ENCODE measurements around the gene TULP4. TPM values are rescaled to one million over a fixed set of nuclear protein-coding genes. Genes with fewer than 3 reads are reported as not detected.
"Not testable (repeated sequence)": the region's sequence is repeated elsewhere in the genome, so short reads cannot be mapped to it uniquely, and the experiment has no call there.

TULP4 gene
- total RNA-seq, 4 donors from 2014 or later = 129 to 170 (median 156) TPM

DNA sequence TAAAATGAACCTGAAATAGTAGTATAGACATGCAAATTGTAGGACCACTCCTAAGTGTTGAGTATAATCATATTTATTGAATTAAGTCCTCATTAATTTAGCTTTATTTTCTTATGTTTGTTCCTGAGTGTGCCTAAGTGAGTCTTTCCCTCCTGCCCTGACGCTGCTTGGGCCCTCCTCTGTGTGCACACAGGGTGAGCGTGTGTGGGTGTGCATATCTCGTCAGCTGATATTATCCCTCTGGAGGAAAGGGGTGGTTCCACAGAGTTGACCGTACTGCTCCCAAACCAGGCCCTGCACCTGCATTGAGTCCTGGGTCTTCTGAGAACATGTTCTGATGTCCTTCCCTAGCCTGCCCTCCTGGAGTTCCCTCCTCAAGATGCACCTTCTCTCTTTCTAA, 28.0 kb downstream of the TULP4 start:
- Histone ChIP-seq H3K27me3 (no peaks in the 10 kb centered on the region), H3K4me1 (peaks cover 0 to 14% (median 8%) of the 10 kb centered on the region in 4 donors), H3K4me3 (no peak overlapping the region), H3K9me3 (no peaks in the 10 kb centered on the region), H3K27ac (replicated peaks in 1 of 4) (no peak overlapping the region), H3K36me3 (no peaks in the 10 kb centered on the region)
- WGBS = 95% methylated on average over 4 of the region's 4 CpGs
- intact Hi-C loops (cut with DNase I) = no loop called here
- TF ChIP-seq POLR2A (IDR thresholded peaks at IDR 0.05; ENCODE audit: low read depth) (no peak), EP300 (IDR thresholded peaks at IDR 0.05) (no peak), POLR2AphosphoS5 (IDR thresholded peaks at IDR 0.05) (no peak)
- TF ChIP-seq, protein P1, sequence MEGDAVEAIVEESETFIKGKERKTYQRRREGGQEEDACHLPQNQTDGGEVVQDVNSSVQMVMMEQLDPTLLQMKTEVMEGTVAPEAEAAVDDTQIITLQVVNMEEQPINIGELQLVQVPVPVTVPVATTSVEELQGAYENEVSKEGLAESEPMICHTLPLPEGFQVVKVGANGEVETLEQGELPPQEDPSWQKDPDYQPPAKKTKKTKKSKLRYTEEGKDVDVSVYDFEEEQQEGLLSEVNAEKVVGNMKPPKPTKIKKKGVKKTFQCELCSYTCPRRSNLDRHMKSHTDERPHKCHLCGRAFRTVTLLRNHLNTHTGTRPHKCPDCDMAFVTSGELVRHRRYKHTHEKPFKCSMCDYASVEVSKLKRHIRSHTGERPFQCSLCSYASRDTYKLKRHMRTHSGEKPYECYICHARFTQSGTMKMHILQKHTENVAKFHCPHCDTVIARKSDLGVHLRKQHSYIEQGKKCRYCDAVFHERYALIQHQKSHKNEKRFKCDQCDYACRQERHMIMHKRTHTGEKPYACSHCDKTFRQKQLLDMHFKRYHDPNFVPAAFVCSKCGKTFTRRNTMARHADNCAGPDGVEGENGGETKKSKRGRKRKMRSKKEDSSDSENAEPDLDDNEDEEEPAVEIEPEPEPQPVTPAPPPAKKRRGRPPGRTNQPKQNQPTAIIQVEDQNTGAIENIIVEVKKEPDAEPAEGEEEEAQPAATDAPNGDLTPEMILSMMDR (IDR thresholded peaks at IDR 0.05) = no peak
- DNase-seq (ENCODE audit: extremely low spot score) = no peak

- no peak overlapping the region for H3K27ac ChIP-seq (replicated peaks in 1 of 4)
- intact Hi-C loops (cut with DNase I) = no loop called here
- H3K4me1 ChIP-seq = peaks cover 0 to 14% (median 8%) of the 10 kb centered on the region in 4 donors
- WGBS = 94% methylated on average over 4 of the region's 4 CpGs
- H3K36me3 ChIP-seq = no peaks in the 10 kb centered on the region
- no peaks in the 10 kb centered on the region for H3K27me3 ChIP-seq
- no peak overlapping the region for H3K4me3 ChIP-seq
- peak; percentile 17 for DNase-seq (ENCODE audit: extremely low spot score)
- TF ChIP-seq EP300 (IDR thresholded peaks at IDR 0.05) (no peak), POLR2AphosphoS5 (IDR thresholded peaks at IDR 0.05) (no peak), POLR2A (IDR thresholded peaks at IDR 0.05; ENCODE audit: low read depth) (no peak)
- TF ChIP-seq, protein P1 (IDR thresholded peaks at IDR 0.05) = no peak
- no peaks in the 10 kb centered on the region for H3K9me3 ChIP-seq
Observed at GRCh38 chr6:158344534-158344933, 32.3 kb downstream of the TULP4 start.

GRCh38 chr6:158345444-158345843, 33.2 kb downstream of the TULP4 start:
- H3K4me3 ChIP-seq; H3K9me3 ChIP-seq; H3K27ac ChIP-seq (replicated peaks in 1 of 4); H3K27me3 ChIP-seq; intact Hi-C loops (cut with DNase I); H3K36me3 ChIP-seq: not testable (repeated sequence)
- peaks cover 0 to 14% (median 8%) of the 10 kb centered on the region in 4 donors for H3K4me1 ChIP-seq
- WGBS = 95% methylated on average over 6 of the region's 6 CpGs
- peak; percentile 14 for DNase-seq (ENCODE audit: extremely low spot score)

GRCh38 chr6:158347335-158347734, 35.1 kb downstream of the TULP4 start:
- H3K27me3 ChIP-seq = no peaks in the 10 kb centered on the region
- WGBS = 93% methylated on average over 2 of the region's 2 CpGs
- peaks cover 0 to 3% (median under 1%) of the 10 kb centered on the region in 4 donors for H3K4me1 ChIP-seq
- no peak overlapping the region for H3K4me3 ChIP-seq
- intact Hi-C loops (cut with DNase I) = no loop called here
- no peak overlapping the region for H3K27ac ChIP-seq (replicated peaks in 1 of 4)
- TF ChIP-seq EP300 (IDR thresholded peaks at IDR 0.05) = no peak
- TF ChIP-seq, protein P1 (IDR thresholded peaks at IDR 0.05) = no peak
- TF ChIP-seq POLR2AphosphoS5 (IDR thresholded peaks at IDR 0.05) = no peak
- TF ChIP-seq POLR2A (IDR thresholded peaks at IDR 0.05; ENCODE audit: low read depth) = no peak
- no peaks in the 10 kb centered on the region for H3K36me3 ChIP-seq
- no peak for DNase-seq (ENCODE audit: extremely low spot score)
- H3K9me3 ChIP-seq = no peaks in the 10 kb centered on the region

- DNase-seq (ENCODE audit: extremely low spot score); H3K9me3 ChIP-seq: not testable (repeated sequence)
Observed at GRCh38 chr6:158348737-158349504, 36.7 kb downstream of the TULP4 start.

DNA sequence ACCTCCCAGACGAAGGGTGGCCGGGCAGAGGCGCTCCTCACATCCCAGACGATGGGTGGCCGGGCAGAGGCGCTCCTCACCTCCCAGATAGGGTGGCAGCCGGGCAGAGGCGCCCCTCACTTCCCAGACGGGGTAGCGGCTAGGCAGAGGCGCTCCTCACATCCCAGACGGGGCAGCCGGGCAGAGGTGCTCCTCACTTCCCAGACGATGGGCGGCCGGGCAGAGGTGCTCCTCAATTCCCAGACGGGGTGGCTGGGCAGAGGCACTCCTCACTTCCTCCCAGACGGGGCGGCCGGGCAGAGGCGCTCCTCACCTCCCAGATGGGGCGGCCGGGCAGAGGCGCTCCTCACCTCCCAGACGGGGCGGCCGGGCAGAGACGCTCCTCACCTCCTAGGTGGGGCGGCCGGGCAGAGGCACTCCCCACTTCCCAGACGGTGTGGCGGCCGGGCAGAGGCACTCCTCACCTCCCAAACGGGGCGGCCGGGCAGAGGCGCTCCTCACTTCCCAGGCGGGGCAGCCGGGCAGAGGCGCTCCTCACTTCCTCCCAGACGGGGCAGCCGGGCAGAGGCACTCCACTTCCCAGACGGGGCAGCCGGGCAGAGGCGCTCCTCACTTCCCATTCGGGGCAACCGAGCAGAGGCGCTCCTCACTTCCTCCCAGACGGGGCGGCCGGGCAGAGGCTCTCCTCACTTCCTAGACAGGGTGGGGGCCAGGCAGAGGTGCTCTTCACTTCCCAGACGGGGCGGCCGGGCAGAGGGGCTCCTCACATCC, 37.4 kb downstream of the TULP4 start:
- DNase-seq (ENCODE audit: extremely low spot score); H3K27ac ChIP-seq (replicated peaks in 1 of 4); intact Hi-C loops (cut with DNase I); H3K4me3 ChIP-seq; H3K27me3 ChIP-seq; H3K9me3 ChIP-seq; H3K4me1 ChIP-seq; H3K36me3 ChIP-seq: not testable (repeated sequence)
- WGBS = 98% methylated on average over 26 of the region's 54 CpGs

More at GRCh38 chr6:158348737-158349504, 36.7 kb downstream of the TULP4 start:
- 95% methylated on average over 18 of the region's 47 CpGs for WGBS
- H3K36me3 ChIP-seq; H3K27me3 ChIP-seq; H3K4me1 ChIP-seq; H3K4me3 ChIP-seq; intact Hi-C loops (cut with DNase I); H3K27ac ChIP-seq (replicated peaks in 1 of 4): not testable (repeated sequence)

GRCh38 chr6:158350731-158351130, 38.5 kb downstream of the TULP4 start:
- intact Hi-C loops (cut with DNase I); H3K27me3 ChIP-seq; H3K4me1 ChIP-seq; H3K9me3 ChIP-seq; DNase-seq (ENCODE audit: extremely low spot score); H3K27ac ChIP-seq (replicated peaks in 1 of 4); H3K36me3 ChIP-seq; H3K4me3 ChIP-seq: not testable (repeated sequence)
- WGBS = 96% methylated on average over 7 of the region's 7 CpGs
